ENCODE data around the gene ZNF316.
"Not testable (repeated sequence)": the region's sequence is repeated elsewhere in the genome, so short reads cannot be mapped to it uniquely, and the experiment has no call there.

Gene ZNF316

GRCh38 chr7:6621195-6622133, 15.7 kb upstream of the ZNF316 start:
- DNase-seq (ENCODE audit: low read depth) = no peak

GRCh38 chr7:6622134-6622710, 14.9 kb upstream of the ZNF316 start:
- no peak for DNase-seq (ENCODE audit: low read depth)

- no peak for DNase-seq (ENCODE audit: low read depth)
Measured at GRCh38 chr7:6623589-6624245, 13.4 kb upstream of the ZNF316 start.

GRCh38 chr7:6624246-6624611, 12.9 kb upstream of the ZNF316 start:
- no peak for DNase-seq (ENCODE audit: low read depth)

- DNase-seq (ENCODE audit: low read depth) = no peak
Measured at GRCh38 chr7:6628045-6628444, 9.1 kb upstream of the ZNF316 start.

GRCh38 chr7:6630007-6630849, 6.9 kb upstream of the ZNF316 start:
- DNase-seq (ENCODE audit: low read depth) = no peak

GRCh38 chr7:6631605-6632004, 5.5 kb upstream of the ZNF316 start:
- no peak for DNase-seq (ENCODE audit: low read depth)

GRCh38 chr7:6634021-6634420, 3.1 kb upstream of the ZNF316 start:
- no peak for DNase-seq (ENCODE audit: low read depth)

GRCh38 chr7:6634971-6635370, 2.1 kb upstream of the ZNF316 start:
- not testable (repeated sequence) for DNase-seq (ENCODE audit: low read depth)

GRCh38 chr7:6637544-6638229, 569 bp downstream of the ZNF316 start:
- no peak for DNase-seq (ENCODE audit: low read depth)

GRCh38 chr7:6639032-6639431, 1.9 kb downstream of the ZNF316 start:
- no peak for DNase-seq (ENCODE audit: low read depth)

GRCh38 chr7:6639627-6640026, 2.5 kb downstream of the ZNF316 start:
- DNase-seq (ENCODE audit: low read depth) = no peak

GRCh38 chr7:6640246-6640721, 3.2 kb downstream of the ZNF316 start:
- DNase-seq (ENCODE audit: low read depth) = peak; percentile 26

- DNase-seq (ENCODE audit: low read depth) = no peak
Measured at GRCh38 chr7:6641305-6642035, 4.4 kb downstream of the ZNF316 start.

- DNase-seq (ENCODE audit: low read depth) = no peak
Measured at GRCh38 chr7:6642239-6642839, 5.2 kb downstream of the ZNF316 start.

- no peak for DNase-seq (ENCODE audit: low read depth)
Measured at GRCh38 chr7:6642861-6643640, 5.9 kb downstream of the ZNF316 start.

GRCh38 chr7:6643915-6644625, 7.0 kb downstream of the ZNF316 start:
- no peak for DNase-seq (ENCODE audit: low read depth)

- DNase-seq (ENCODE audit: low read depth) = no peak
Measured at GRCh38 chr7:6644728-6645127, 7.6 kb downstream of the ZNF316 start.

GRCh38 chr7:6646465-6646864, 9.3 kb downstream of the ZNF316 start:
- no peak for DNase-seq (ENCODE audit: low read depth)

Data from stromal cell of bone marrow (primary cell).